Measurements from ENCODE around the gene GARS1.

DNA sequence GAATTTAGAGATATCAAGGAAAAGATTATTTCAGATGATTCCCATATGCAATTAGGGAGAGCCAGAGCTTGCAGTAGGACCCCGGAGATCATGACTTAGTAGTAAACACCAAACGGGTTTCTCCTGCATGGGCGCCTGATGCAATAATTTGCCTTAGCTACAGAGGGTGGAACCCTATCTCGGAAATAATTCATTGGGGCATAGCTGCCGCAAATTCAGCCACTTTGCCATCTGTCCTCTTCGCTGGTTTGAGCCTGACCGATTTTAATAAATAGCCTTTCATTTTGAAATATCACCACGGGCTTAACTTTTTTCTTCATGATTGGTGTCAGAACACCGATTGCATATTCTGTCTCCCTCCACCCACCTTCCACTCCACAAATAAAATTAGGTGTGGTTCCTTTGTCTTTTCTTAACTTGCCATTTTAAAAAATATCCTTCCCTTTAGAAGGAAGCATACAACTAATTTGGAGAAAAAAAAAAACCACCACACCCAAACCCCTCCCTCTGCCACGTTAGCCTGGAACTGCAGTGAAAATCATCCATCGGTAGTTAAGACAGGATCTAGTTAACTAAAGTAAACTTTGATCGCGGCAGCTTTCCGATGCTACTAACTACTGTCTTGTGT, 1.4 kb downstream of the GARS1 start:
- TF ChIP-seq, protein P1, sequence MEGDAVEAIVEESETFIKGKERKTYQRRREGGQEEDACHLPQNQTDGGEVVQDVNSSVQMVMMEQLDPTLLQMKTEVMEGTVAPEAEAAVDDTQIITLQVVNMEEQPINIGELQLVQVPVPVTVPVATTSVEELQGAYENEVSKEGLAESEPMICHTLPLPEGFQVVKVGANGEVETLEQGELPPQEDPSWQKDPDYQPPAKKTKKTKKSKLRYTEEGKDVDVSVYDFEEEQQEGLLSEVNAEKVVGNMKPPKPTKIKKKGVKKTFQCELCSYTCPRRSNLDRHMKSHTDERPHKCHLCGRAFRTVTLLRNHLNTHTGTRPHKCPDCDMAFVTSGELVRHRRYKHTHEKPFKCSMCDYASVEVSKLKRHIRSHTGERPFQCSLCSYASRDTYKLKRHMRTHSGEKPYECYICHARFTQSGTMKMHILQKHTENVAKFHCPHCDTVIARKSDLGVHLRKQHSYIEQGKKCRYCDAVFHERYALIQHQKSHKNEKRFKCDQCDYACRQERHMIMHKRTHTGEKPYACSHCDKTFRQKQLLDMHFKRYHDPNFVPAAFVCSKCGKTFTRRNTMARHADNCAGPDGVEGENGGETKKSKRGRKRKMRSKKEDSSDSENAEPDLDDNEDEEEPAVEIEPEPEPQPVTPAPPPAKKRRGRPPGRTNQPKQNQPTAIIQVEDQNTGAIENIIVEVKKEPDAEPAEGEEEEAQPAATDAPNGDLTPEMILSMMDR (conservative IDR thresholded peaks at IDR 0.05; ENCODE audit: low read depth, low read length) = no peak
- TF ChIP-seq EZH2 (IDR thresholded peaks at IDR 0.05; ENCODE audit: low read length, unreplicated experiment) (no peak), EZH2phosphoT487 (IDR thresholded peaks at IDR 0.05; ENCODE audit: borderline replicate concordance, low read length) (no peak)
